ENCODE data around the gene ATF4.

DNA sequence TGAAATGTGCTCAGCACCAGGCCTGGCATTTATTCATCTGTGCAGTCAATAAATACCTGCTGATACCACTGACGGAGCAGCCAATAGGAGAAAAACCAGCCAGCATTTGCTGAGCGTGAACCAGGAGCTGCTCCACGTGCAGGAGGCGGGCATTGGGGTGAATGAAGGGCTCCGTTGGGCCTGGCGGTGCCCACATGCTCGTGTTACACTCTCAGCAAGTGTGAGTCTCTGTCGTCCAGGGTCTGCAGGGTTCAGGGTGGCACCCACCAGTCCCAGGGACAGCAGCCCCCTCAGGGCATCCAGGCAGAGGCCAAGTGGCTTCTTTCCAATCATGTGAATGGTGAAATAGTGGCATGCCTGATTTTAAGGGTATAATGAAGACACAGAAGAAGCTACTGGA is 16.3 kb downstream of the ATF4 start:
- TF ChIP-seq POLR2AphosphoS5 (IDR thresholded peaks at IDR 0.05), result no peak
- TF ChIP-seq POLR2A (IDR thresholded peaks at IDR 0.05), result no peak

Data from suprapubic skin (tissue), 4 donors.